WI38 (cell line): ENCODE measurements around the gene FEV.

ENCODE experiments used
- H3K4me3 ChIP-seq: 2 replicates; pipeline ENCODE4 v1.5.1; 2011; ENCODE audit warnings: low read depth, mild to moderate bottlenecking, control low read depth, low read length
- CTCF ChIP-seq: IDR thresholded peaks from 2 replicates; pipeline ENCODE4 v1.5.1; 2012; ENCODE audit warnings: low read depth, mild to moderate bottlenecking, control low read depth, low read length

FEV gene

GRCh38 chr2:218964041-218964771 is 20.8 kb downstream of the FEV start:
- H3K4me3 ChIP-seq: no peak overlapping the region
- no peak for TF ChIP-seq CTCF

GRCh38 chr2:218963601-218964000 is 21.4 kb downstream of the FEV start:
- TF ChIP-seq CTCF: no peak
- H3K4me3 ChIP-seq: no peak overlapping the region

GRCh38 chr2:218962859-218963492 is 22.0 kb downstream of the FEV start:
- no peak for TF ChIP-seq CTCF
- H3K4me3 ChIP-seq: no peak overlapping the region

GRCh38 chr2:218961651-218962570 is 23.1 kb downstream of the FEV start:
- TF ChIP-seq CTCF: no peak
- H3K4me3 ChIP-seq: no peak overlapping the region

DNA sequence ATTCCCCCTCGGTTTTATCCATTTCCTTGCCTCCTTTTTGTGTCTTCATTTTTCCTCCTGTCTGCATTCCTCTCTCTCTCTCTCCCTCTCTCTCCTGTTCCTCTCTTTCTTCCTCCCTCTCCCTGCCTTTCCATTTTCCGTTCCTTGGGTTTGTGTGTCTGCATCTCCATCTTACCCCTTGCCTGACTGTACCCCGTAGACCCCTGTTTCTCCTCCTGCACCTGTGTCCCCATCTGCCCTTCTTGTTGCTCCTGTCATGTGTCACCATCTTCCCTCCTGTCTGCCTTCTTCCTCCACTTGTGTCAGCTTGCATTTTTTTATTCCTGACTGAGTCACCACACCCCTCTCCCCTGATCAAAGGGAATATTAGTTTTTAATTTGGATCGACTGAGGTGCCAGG is 23.8 kb downstream of the FEV start:
- no peak overlapping the region for H3K4me3 ChIP-seq
- no peak for TF ChIP-seq CTCF

DNA sequence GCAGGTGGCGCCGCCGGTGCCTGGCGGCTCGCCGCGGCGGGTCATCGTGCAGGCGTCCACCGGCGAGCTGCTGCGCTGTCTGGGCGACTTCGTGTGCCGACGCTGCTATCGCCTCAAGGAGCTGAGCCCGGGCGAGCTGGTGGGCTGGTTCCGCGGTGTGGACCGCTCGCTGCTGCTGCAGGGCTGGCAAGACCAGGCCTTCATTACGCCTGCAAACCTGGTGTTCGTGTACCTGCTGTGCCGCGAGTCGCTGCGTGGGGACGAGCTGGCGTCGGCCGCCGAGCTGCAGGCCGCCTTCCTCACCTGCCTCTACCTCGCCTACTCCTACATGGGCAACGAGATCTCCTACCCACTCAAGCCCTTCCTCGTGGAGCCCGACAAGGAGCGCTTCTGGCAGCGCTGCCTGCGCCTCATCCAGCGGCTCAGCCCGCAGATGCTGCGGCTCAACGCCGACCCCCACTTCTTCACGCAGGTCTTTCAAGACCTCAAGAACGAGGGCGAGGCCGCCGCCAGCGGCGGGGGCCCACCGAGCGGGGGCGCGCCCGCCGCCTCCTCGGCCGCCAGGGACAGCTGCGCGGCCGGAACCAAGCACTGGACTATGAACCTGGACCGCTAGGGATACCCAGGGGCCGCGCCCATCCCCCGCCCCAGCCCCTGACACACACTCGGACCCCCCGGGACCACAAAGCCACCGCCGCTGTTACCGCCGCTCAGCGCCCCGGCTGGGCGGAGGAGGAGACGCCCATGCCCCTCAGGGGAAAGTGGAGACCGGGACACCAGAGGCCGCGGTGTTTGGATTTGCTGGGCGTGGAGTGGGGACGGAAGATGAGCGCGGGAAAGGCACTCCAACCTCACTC is 24.4 kb downstream of the FEV start:
- no peak for TF ChIP-seq CTCF
- H3K4me3 ChIP-seq: no peak overlapping the region
